AG04450 (cell line): ENCODE measurements around the gene CEP104. TPM values are rescaled to one million over a fixed set of nuclear protein-coding genes. Genes with fewer than 3 reads are reported as not detected.

Experiments used
- CTCF ChIA-PET: fragments of 300-600, 350-600 bp; formaldehyde crosslinking; extraction: SDS; loops from one replicate; lab custom pipeline; 2022; ENCODE audit warnings: antibody characterized with exemption, inconsistent platforms; lab: Charles Lee
- POLR2A ChIA-PET: fragments of 350-600 bp; formaldehyde crosslinking; extraction: SDS; loops from one replicate; lab custom pipeline; 2021; ENCODE audit warnings: antibody characterized with exemption, inconsistent platforms; lab: Yijun Ruan, JAX
- DNase-seq: peaks from one replicate; pipeline ENCODE4 v3.0.0-alpha.2; 2011; ENCODE audit warnings: low read depth, low spot score
- H3K27ac ChIP-seq: one replicate; pipeline ENCODE4 v1.5.1; 2012; ENCODE audit warnings: low read depth, low read length, control low read depth
- H3K27me3 ChIP-seq: one replicate; pipeline ENCODE4 v1.6.0; 2012; ENCODE audit warnings: low read length; ENCODE audit not compliant: control insufficient read depth, insufficient read depth
- H3K4me3 ChIP-seq: 2 replicates; pipeline ENCODE4 v1.5.1; 2011; ENCODE audit warnings: mild to moderate bottlenecking, low read depth, low read length, control low read depth
- H3K9me3 ChIP-seq: 2 replicates; pipeline ENCODE4 v1.5.1; 2012; ENCODE audit warnings: low read length; ENCODE audit not compliant: control insufficient read depth, insufficient read depth
- polyA plus RNA-seq: library from polyadenylated mRNA; depleted of rRNA; stranded (reverse); fragments of >200 nt; gene quantifications from 2 replicates; pipeline ENCODE4 v1.2.3, GENCODE V29; 2011
- TF ChIP-seq, protein P1 (sequence below): IDR thresholded peaks from 2 replicates; pipeline ENCODE4 v1.5.1; 2011; ENCODE audit warnings: low read depth, low read length, control low read depth, inconsistent platforms

The CEP104 gene
- polyA plus RNA-seq, 1 experiment = 38.4 TPM

DNA sequence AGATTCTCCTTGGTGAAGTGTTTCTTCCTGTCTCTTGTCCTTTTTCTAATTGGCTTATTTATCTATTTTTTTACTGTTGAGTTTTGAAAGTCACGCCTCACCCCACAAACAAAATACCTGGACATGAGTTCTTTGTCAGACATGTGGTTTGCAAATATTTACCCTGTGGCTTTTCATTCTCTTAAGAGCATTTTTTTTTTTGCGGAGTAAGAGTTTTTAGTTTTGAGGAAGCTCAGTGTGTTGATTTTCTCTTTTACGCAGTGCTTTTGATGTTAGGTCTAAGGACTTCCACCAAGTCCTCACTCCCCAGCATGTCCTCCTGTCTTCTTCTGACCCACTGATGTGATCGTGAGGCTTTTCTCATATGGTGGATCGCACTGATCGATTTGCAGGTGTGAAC, 7.9 kb upstream of the CEP104 start:
- TF ChIP-seq, protein P1, sequence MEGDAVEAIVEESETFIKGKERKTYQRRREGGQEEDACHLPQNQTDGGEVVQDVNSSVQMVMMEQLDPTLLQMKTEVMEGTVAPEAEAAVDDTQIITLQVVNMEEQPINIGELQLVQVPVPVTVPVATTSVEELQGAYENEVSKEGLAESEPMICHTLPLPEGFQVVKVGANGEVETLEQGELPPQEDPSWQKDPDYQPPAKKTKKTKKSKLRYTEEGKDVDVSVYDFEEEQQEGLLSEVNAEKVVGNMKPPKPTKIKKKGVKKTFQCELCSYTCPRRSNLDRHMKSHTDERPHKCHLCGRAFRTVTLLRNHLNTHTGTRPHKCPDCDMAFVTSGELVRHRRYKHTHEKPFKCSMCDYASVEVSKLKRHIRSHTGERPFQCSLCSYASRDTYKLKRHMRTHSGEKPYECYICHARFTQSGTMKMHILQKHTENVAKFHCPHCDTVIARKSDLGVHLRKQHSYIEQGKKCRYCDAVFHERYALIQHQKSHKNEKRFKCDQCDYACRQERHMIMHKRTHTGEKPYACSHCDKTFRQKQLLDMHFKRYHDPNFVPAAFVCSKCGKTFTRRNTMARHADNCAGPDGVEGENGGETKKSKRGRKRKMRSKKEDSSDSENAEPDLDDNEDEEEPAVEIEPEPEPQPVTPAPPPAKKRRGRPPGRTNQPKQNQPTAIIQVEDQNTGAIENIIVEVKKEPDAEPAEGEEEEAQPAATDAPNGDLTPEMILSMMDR = no peak
- DNase-seq = no peak
- Histone ChIP-seq H3K27me3 (no peaks in the 10 kb centered on the region), H3K4me3 (no peak overlapping the region), H3K27ac (no peak overlapping the region), H3K9me3 (peaks cover 9% of the 10 kb centered on the region)
- ChIA-PET POLR2A (no interaction called here), CTCF (no interaction called here)

DNA sequence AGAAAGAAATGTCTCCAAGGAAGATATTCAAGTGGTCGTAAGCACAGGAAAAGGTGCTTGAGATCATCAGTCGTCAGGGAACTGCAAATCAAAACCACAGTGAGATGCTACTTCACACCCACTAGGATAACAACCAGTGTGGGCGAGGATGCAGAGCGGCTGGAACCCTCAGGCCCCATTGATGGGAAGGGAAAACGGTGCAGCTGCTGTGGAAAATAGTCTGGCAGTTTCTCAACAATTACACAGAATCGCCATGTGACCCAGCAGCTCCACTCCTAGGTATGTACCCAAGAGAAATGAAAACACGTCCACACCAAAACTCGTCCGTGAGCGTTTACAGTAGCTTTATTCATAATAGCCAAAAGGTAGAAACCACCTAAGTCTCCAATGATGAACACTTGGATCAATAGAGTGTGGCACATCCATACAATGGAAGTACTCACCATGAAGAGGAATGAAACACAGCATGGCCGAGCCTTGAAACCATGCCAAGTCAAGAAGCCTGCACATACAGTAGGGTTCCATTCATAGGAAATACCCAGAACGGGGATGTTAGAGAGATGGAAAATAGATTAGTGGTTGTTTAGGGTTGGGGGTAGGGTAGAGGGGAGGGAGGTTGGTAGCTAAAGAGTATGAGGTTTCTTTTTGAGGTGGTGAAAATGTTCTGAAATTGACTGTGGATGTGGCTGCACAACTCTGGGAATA, 6.4 kb upstream of the CEP104 start:
- ChIA-PET CTCF (no interaction called here), POLR2A (no interaction called here)
- Histone ChIP-seq H3K27ac (no peak overlapping the region), H3K9me3 (peaks cover 5% of the 10 kb centered on the region), H3K27me3 (no peaks in the 10 kb centered on the region), H3K4me3 (no peak overlapping the region)
- TF ChIP-seq, protein P1 = no peak
- no peak for DNase-seq

DNA sequence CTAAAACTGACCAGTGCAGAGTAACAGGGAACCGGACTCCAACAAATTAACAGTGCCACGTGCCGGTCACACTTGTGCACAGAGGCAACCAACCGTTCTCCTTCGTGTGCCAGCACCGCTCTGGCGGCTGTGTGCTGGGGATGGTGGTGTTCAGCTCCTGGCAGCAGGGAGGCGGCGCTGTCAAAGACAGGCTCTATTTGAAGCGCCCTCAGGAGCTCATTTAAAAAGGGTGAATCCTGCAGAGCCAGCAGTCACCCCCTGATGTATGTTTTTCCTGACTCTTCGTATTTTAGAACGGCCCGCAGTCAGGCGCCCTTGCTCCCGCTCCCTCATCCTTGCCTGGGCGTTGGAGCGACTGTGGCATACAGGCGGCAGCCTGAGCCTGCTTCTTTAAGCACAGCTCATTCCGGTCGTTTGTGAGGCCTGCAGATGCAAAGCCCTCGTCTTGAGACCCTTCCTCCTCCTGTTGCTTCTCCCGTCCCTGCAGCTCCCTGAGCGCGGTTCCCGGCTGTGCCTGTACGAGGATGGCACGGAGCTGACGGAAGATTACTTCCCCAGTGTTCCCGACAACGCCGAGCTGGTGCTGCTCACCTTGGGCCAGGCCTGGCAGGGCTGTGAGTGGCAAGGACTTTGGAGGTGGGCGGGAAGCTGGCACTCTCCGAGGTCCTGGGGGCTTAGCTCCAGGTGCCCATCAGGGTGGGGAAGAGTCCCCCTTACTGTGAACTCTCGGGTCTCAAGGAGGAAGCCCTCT, 1.4 kb upstream of the CEP104 start:
- DNase-seq = no peak
- Histone ChIP-seq H3K9me3 (no peaks in the 10 kb centered on the region; the same call in 1 of the 2 replicates), H3K27me3 (no peaks in the 10 kb centered on the region), H3K27ac (no peak overlapping the region), H3K4me3 (peak overlapping the region; percentile 98)
- TF ChIP-seq, protein P1 = peak; percentile 25; the same call in 1 of the 2 replicates
- ChIA-PET POLR2A (interaction anchor here (1.0 kb wide), 2 partner anchors 9 to 42 kb away, joined by 3 to 4 read pairs; partner anchors contain the start of gene C1orf174), CTCF (interaction anchor here (0.9 kb wide), 1 partner anchor 14 kb away, joined by 3 read pairs; no protein-coding TSS in a partner anchor)

DNA sequence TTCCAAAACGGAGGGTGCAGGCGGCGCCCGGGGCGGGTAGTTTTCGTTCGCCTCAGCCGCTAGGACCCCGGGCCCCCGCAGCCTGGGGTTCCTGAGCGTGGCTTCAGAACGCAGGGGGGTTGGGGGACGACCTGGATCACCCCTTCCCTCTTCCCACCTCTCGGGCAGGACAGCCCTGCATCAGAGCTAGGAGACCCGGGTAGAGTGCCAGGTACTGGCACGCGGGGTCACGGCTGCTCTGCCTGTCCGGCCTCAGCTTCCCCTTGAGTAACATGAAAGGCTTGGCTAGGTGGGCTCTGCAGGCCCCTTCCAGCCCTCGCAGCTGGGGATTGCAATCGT, 749 bp upstream of the CEP104 start:
- CTCF ChIA-PET = no interaction called here
- TF ChIP-seq, protein P1 = no peak
- Histone ChIP-seq H3K4me3 (peak overlapping the region; percentile 98), H3K27ac (no peak overlapping the region), H3K9me3 (no peaks in the 10 kb centered on the region; the same call in 1 of the 2 replicates), H3K27me3 (no peaks in the 10 kb centered on the region)
- POLR2A ChIA-PET = interaction anchor here (1.0 kb wide), 1 partner anchor 10 kb away, joined by 3 read pairs; no protein-coding TSS in a partner anchor
- DNase-seq = no peak
